Fibroblast of mammary gland (primary cell): ENCODE measurements around the gene ITGB7.

Experiments
- DNase-seq: peaks from one replicate; pipeline ENCODE4 v3.0.0-alpha.2; 2010; ENCODE audit warnings: low read depth
- H3K4me3 ChIP-seq: 2 replicates; pipeline ENCODE4 v1.5.1; 2011; ENCODE audit warnings: low read depth, mild to moderate bottlenecking, low read length, moderate library complexity; ENCODE audit not compliant: control insufficient read depth
- TF ChIP-seq, protein P1 (sequence below): conservative IDR thresholded peaks from 2 replicates; pipeline ENCODE4 v1.5.1; 2011; ENCODE audit warnings: low read depth, low read length, inconsistent platforms; ENCODE audit not compliant: control insufficient read depth, insufficient read depth

Gene ITGB7

DNA sequence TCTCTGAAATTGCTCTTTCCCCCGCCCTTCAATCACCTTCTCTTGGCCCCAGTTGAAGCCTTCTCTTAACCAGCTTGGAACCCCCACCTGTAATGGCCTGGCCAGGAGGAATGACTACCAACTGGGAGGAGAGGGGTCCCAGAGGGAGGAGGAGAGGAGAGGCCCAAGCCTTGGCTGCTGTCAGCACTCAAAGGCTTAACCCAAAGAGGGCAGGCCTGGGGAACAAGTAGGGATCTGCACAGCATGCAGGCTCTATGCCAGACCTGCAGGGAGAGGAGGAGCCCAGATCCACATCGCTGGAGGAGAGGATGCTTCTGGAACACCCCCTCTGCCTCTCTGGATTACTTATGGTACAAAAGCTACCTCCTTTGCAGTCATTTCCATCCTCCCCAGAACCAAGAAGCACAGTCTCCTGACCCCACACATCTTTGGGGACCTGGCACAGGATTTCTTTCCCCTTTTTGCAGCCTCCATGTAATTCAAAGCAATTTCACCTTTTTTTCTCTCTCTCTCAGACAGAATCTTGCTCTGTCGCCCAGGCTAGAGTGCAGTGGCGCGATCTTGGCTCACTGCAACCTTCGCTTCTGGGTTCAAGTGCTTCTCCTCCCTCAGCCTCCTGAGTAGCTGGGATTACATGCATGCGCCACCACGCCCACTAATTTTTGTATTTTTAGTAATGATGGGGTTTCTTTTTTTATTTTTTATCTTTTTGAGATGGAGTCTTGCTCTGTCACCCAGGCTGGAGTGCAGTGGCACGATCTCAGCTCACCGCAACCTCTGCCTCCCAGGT is 18.8 kb upstream of the ITGB7 start:
- H3K4me3 ChIP-seq, result no peak overlapping the region
- TF ChIP-seq, protein P1, sequence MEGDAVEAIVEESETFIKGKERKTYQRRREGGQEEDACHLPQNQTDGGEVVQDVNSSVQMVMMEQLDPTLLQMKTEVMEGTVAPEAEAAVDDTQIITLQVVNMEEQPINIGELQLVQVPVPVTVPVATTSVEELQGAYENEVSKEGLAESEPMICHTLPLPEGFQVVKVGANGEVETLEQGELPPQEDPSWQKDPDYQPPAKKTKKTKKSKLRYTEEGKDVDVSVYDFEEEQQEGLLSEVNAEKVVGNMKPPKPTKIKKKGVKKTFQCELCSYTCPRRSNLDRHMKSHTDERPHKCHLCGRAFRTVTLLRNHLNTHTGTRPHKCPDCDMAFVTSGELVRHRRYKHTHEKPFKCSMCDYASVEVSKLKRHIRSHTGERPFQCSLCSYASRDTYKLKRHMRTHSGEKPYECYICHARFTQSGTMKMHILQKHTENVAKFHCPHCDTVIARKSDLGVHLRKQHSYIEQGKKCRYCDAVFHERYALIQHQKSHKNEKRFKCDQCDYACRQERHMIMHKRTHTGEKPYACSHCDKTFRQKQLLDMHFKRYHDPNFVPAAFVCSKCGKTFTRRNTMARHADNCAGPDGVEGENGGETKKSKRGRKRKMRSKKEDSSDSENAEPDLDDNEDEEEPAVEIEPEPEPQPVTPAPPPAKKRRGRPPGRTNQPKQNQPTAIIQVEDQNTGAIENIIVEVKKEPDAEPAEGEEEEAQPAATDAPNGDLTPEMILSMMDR, result no peak
- DNase-seq, result no peak

DNA sequence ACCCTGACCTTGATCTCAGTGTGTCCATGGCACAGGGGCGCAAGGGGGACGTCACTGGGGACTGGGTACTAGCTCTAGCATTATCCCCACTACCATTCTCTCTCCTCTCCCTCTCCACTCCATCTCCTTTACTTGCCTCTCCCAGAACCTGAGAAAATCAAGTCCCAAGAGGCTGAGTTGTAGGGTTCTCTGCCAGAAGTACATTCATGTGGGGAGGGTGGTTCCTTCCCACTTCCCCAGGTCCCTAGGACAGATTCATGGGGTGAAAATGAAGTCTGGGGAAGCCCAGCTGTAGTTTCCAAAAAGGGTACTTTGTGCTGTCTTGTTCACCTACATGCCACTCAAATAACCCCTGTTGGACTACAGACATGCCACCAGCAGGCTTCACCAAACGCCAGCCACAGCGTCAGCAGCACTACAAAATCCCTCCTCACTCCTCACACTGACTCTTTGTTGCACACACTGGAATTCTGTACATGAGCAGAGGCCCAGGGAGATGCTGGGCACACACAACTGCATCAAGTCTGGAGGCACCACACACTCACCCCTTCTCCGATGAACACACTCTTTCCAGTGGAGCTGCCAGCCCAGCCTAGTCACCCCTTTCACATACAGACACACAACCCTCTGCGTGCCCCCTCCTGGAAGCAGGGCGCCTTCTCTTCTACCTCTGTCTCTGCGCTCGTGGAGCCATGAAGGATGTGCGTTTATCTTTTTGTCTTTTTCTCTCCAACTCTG is 18.0 kb upstream of the ITGB7 start:
- H3K4me3 ChIP-seq, result no peak overlapping the region
- TF ChIP-seq, protein P1, result no peak
- no peak for DNase-seq

DNA sequence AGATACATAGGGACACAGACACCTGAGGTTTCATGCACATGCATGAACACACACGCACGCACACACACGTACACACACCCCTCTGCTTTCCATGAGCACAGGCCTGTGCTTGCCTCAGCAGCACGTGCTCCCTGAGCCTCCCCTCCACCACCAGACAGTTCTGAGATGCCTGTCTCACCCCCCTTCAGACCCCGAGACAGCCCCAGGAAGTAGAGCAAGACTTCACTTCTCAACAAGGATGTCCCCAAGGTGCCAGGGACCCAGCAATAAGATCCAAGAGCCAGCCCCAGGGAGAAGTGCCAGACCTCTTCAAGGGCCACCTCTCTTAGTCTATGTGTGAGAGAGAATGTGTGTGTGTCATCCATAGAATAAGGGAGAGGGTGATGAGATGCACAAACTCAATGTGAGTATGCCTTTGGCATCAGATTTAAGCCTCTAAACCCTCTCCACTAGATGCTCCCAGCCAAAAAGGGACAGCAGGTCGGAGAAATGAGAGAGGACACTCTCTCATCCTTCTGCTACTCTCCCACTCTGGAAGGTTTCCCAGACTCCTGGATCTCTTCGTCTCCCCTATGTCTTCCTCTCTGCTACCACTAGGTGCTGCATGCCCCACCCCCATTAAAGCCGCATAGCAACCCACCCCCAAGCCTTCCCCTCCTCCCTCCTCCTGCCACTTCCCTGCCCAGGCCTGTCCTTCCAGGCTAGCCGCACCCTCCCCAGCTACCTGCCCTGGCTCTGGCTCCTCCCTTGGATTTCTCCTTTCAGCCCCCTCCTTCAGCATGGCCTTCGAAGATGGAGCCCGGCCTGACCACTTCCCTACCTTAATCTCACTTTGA is 17.2 kb upstream of the ITGB7 start:
- no peak for DNase-seq
- H3K4me3 ChIP-seq, result no peak overlapping the region
- TF ChIP-seq, protein P1, result peak; percentile 21

DNA sequence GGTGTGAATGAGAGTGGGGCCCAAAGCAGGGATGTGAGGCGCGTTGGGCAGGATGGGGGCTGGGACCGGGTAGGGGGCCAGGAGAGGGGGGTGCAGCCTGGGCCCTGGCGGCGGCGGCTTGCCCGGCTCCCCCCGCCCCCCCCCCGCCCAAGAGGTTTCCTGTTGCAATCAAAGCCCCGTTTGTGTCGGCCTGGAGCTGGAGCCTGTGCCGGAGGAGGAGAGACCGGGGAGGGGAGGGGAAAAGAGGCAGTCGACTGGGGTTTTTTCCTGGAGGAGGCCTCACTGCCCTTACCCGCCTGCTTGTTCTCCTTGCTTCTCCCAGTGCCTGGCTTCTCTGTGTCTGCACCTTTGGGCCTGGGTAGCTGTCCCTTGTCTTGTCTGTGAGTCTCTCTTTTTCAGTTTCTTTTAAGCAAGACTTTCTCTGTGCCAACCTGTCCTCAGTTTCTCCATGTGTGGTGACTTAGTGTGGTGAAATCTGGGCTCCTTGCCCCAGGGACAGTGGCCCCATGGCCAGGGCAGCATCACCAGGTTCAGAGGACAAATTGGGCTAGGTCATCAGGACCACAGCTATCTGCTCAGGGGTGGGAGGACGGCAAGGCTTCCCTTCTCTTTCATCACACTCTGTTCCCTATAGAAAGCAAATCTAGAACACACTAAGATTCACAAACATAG is 16.5 kb upstream of the ITGB7 start:
- DNase-seq, result peak; percentile 40
- TF ChIP-seq, protein P1, result no peak
- H3K4me3 ChIP-seq, result no peak overlapping the region

DNA sequence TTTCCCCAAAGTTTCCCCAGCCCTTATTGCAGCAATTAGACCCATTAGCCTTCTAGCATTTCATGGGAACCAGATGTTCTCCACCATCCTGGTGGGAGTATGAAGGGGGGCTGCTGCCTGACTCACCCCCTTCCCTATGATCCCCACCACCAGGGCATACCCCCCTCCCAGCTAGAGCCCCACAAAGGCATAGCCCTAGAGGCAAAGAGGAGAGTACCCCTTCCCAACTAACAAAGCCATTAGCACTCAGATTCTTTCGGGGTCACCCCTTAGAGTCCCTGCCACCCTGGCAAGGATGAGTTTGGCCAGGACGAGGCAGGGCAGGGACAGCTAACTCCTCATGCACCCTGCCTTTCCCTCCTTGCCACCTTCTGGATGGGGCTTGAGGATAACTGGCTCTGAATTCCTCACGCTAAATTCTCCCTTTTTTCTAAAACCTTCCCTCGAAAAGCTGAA is 15.8 kb upstream of the ITGB7 start:
- no peak overlapping the region for H3K4me3 ChIP-seq
- DNase-seq, result no peak
- TF ChIP-seq, protein P1, result no peak

DNA sequence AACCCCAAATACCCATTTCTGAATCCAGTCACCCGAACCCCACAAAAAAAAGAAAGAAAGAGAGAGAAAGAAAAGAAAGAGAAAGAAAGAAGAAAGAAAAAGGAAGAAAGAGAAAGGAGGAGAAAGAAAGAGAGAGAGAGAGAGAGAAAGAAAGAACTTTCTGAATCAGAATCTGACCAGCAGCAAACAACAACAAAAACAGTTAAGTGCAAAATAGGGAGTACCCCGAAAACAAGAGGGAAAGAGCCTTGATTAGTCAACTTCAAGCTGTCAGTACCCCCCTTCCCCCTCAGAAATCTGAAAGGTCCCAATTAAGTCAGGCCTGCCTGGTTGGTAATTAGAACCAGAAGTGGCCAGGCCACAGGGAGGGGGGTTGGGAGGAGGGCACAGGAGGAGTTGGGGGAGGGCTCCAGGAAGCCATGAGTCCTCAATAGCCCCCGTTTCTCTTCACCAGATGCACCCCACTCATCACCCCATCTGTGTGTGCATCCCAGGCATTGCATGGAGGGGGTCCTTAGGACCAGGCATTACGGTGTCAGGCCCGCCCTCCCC is 15.2 kb upstream of the ITGB7 start:
- H3K4me3 ChIP-seq, result no peak overlapping the region
- TF ChIP-seq, protein P1, result no peak
- peak; percentile 46 for DNase-seq
